ENCODE results near the gene SEMA5A.

Gene SEMA5A

GRCh38 chr5:9245071-9245470 lies 300.8 kb downstream of the SEMA5A start:
- TF ChIP-seq, protein P1, sequence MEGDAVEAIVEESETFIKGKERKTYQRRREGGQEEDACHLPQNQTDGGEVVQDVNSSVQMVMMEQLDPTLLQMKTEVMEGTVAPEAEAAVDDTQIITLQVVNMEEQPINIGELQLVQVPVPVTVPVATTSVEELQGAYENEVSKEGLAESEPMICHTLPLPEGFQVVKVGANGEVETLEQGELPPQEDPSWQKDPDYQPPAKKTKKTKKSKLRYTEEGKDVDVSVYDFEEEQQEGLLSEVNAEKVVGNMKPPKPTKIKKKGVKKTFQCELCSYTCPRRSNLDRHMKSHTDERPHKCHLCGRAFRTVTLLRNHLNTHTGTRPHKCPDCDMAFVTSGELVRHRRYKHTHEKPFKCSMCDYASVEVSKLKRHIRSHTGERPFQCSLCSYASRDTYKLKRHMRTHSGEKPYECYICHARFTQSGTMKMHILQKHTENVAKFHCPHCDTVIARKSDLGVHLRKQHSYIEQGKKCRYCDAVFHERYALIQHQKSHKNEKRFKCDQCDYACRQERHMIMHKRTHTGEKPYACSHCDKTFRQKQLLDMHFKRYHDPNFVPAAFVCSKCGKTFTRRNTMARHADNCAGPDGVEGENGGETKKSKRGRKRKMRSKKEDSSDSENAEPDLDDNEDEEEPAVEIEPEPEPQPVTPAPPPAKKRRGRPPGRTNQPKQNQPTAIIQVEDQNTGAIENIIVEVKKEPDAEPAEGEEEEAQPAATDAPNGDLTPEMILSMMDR (IDR thresholded peaks at IDR 0.05; ENCODE audit: extremely low read depth, insufficient read depth, missing control alignments), result no peak
- in situ Hi-C loops (cut with MboI; ENCODE audit: low pct_unique_long_range_greater_than_20kb, low sequenced_read_pairs, unreplicated experiment), result no loop called here
- DNase-seq (ENCODE audit: low spot score), result no peak

GRCh38 chr5:9244417-9244816 lies 301.5 kb downstream of the SEMA5A start:
- DNase-seq (ENCODE audit: low spot score), result no peak
- in situ Hi-C loops (cut with MboI; ENCODE audit: low pct_unique_long_range_greater_than_20kb, low sequenced_read_pairs, unreplicated experiment), result no loop called here
- TF ChIP-seq, protein P1 (IDR thresholded peaks at IDR 0.05; ENCODE audit: extremely low read depth, insufficient read depth, missing control alignments), result no peak

DNA sequence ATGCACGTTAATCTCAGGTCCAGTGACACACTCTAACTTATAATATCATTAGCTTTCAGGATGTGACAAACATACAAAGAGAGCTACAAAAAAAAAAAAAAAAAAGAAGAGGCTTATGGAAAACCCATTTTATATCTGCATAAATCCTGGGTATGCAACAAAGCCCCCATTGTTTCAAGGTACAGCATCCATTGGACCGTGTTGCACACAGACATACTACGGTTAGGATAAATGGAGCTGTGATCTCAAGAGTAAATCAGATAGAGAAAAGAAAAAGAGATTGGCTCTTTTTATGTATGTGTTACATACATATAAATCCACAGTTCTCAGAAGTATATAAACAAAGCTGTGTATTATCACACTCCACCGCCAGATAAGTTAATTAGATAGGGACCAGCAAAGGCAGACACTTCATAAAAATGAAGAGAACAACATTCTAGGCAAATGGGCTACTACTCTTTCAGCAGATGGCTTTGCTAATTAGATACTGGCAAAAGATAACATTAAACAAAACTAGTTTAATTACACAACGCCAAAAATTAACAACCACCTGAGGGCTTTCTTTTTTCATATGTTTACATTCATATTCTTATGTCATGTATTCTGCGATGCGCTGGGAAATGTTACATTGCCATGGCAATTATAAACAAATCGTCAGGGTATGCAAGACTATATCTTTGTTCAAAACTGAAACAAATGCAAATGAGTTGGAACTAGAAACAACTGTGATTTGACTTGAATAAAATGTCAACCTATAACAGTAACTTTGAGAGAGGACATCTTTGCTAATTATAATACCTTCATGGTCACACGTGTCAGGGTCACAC lies 304.2 kb downstream of the SEMA5A start:
- in situ Hi-C loops (cut with MboI; ENCODE audit: low pct_unique_long_range_greater_than_20kb, low sequenced_read_pairs, unreplicated experiment), result no loop called here
- DNase-seq (ENCODE audit: low spot score), result no peak
- TF ChIP-seq, protein P1 (IDR thresholded peaks at IDR 0.05; ENCODE audit: extremely low read depth, insufficient read depth, missing control alignments), result no peak

GRCh38 chr5:9240431-9240830 lies 305.4 kb downstream of the SEMA5A start:
- TF ChIP-seq, protein P1 (IDR thresholded peaks at IDR 0.05; ENCODE audit: extremely low read depth, insufficient read depth, missing control alignments), result no peak
- in situ Hi-C loops (cut with MboI; ENCODE audit: low pct_unique_long_range_greater_than_20kb, low sequenced_read_pairs, unreplicated experiment), result no loop called here
- DNase-seq (ENCODE audit: low spot score), result no peak

DNA sequence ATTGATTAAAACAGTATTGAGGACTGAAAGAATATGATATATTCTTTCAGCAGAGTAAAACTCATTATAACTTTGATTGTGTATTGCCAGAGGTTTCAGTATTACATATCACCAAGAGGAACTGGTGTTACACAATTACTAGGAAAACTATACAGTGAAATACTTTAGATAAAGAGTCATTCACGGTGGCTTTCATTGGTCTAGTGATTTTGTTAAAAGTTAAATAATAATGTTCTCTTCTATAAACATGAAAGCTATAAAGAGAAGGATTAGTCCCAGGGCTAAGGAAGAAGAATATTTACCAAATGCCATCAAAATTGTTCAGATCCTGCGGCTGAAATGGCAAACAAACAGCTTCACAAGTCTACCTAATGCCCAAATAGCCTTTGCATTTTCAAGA lies 306.2 kb downstream of the SEMA5A start:
- no peak for DNase-seq (ENCODE audit: low spot score)
- in situ Hi-C loops (cut with MboI; ENCODE audit: low pct_unique_long_range_greater_than_20kb, low sequenced_read_pairs, unreplicated experiment), result no loop called here
- TF ChIP-seq, protein P1 (IDR thresholded peaks at IDR 0.05; ENCODE audit: extremely low read depth, insufficient read depth, missing control alignments), result no peak

GRCh38 chr5:9239071-9239470 lies 306.8 kb downstream of the SEMA5A start:
- in situ Hi-C loops (cut with MboI; ENCODE audit: low pct_unique_long_range_greater_than_20kb, low sequenced_read_pairs, unreplicated experiment), result no loop called here
- TF ChIP-seq, protein P1 (IDR thresholded peaks at IDR 0.05; ENCODE audit: extremely low read depth, insufficient read depth, missing control alignments), result no peak
- DNase-seq (ENCODE audit: low spot score), result no peak

All from GM13977 (cell line).